Neuronal stem cell (in vitro differentiated cells): ENCODE measurements around the gene IRX2.

Experiments used
- DNase-seq: peaks from one replicate; pipeline ENCODE4 v3.0.0-alpha.2; 2013; ENCODE audit warnings: low spot score
- H2AFZ ChIP-seq: one replicate; pipeline ENCODE4 v1.6.1; 2013; ENCODE audit warnings: mild to moderate bottlenecking, low read length, inconsistent platforms
- H2AK5ac ChIP-seq: 2 replicates; pipeline ENCODE4 v1.6.1; 2013; ENCODE audit warnings: low read depth, mild to moderate bottlenecking, inconsistent platforms, low read length, moderate library complexity, mixed read lengths
- H2BK120ac ChIP-seq: 2 replicates; pipeline ENCODE4 v1.6.1; 2013; ENCODE audit warnings: low read depth, mild to moderate bottlenecking, inconsistent platforms, low read length, moderate library complexity, mixed read lengths
- H2BK12ac ChIP-seq: one replicate; pipeline ENCODE4 v1.6.1; 2013; ENCODE audit warnings: low read length, inconsistent platforms
- H2BK15ac ChIP-seq: 2 replicates; pipeline ENCODE4 v1.6.1; 2013; ENCODE audit warnings: mild to moderate bottlenecking, low read length, inconsistent platforms, mixed read lengths
- H2BK5ac ChIP-seq: one replicate; pipeline ENCODE4 v1.6.1; 2013; ENCODE audit warnings: inconsistent platforms, mild to moderate bottlenecking, low read length, moderate library complexity
- H3K14ac ChIP-seq: one replicate; pipeline ENCODE4 v1.6.1; 2013; ENCODE audit warnings: low read length, inconsistent platforms
- H3K18ac ChIP-seq: 2 replicates; pipeline ENCODE4 v1.6.1; 2013; ENCODE audit warnings: low read length, inconsistent platforms
- H3K23ac ChIP-seq: 2 replicates; pipeline ENCODE4 v1.6.1; 2013; ENCODE audit warnings: low read depth, mild to moderate bottlenecking, mixed read lengths, low read length, inconsistent platforms; ENCODE audit not compliant: poor library complexity
- H3K27ac ChIP-seq: replicated peaks from 3 replicates; pipeline ENCODE4 v1.5.1; 2013; ENCODE audit warnings: low read length, inconsistent platforms
- H3K27me3 ChIP-seq, 3 experiments: 2 replicates each; pipeline ENCODE4 v1.6.1; 2013; ENCODE audit warnings: low read length in 3 of 3, mild to moderate bottlenecking in 2 of 3, inconsistent platforms in 1 of 3, low read depth in 1 of 3, mixed read lengths in 1 of 3, moderate library complexity in 1 of 3; ENCODE audit not compliant: control insufficient read depth in 3 of 3, insufficient read depth in 3 of 3
- H3K36me3 ChIP-seq, 2 donors: replicated peaks in 1 of 2; 2 replicates each; pipeline ENCODE4 v1.6.1; 2013; ENCODE audit warnings: low read length in 2 of 2; ENCODE audit not compliant: control insufficient read depth in 2 of 2, insufficient read depth in 2 of 2
- H3K4ac ChIP-seq: 2 replicates; pipeline ENCODE4 v1.6.1; 2013; ENCODE audit warnings: inconsistent platforms, mild to moderate bottlenecking, low read length, moderate library complexity
- H3K4me1 ChIP-seq, 2 donors: 1 replicate in 1 of 2; 2 replicates in 1 of 2; pipeline ENCODE4 v1.6.1; 2013; ENCODE audit warnings: low read length in 2 of 2, low read depth in 1 of 2; ENCODE audit not compliant: control insufficient read depth in 2 of 2, insufficient read depth in 1 of 2
- H3K4me2 ChIP-seq: one replicate; pipeline ENCODE4 v1.6.1; 2013; ENCODE audit warnings: mild to moderate bottlenecking, low read length, inconsistent platforms; ENCODE audit not compliant: insufficient read depth, poor library complexity, severe bottlenecking
- H3K4me3 ChIP-seq, 2 donors: 2 replicates each; pipeline ENCODE4 v1.5.1; 2013; ENCODE audit warnings: low read length in 2 of 2, mild to moderate bottlenecking in 2 of 2, inconsistent platforms in 1 of 2, moderate library complexity in 1 of 2
- H3K79me1 ChIP-seq: one replicate; pipeline ENCODE4 v1.6.1; 2013; ENCODE audit warnings: low read depth, mild to moderate bottlenecking, inconsistent platforms, low read length, moderate library complexity
- H3K9ac ChIP-seq: one replicate; pipeline ENCODE4 v1.6.1; 2013; ENCODE audit warnings: mild to moderate bottlenecking, low read depth, low read length, inconsistent platforms; ENCODE audit not compliant: poor library complexity
- H3K9me3 ChIP-seq, 2 donors: replicated peaks in 1 of 2; 2 replicates each; pipeline versions ENCODE3 to v1.6.1; 2013; ENCODE audit warnings: low read length in 2 of 2, mild to moderate bottlenecking in 2 of 2, inconsistent platforms in 1 of 2, low read depth in 1 of 2, mixed read lengths in 1 of 2, moderate library complexity in 1 of 2; ENCODE audit not compliant: control insufficient read depth in 2 of 2, insufficient read depth in 1 of 2
- H4K8ac ChIP-seq: one replicate; pipeline ENCODE4 v1.6.1; 2013; ENCODE audit warnings: low read depth, mild to moderate bottlenecking, inconsistent platforms, low read length, moderate library complexity
- H4K91ac ChIP-seq: one replicate; pipeline ENCODE4 v1.6.1; 2013; ENCODE audit warnings: low read length, low read depth, mild to moderate bottlenecking, inconsistent platforms; ENCODE audit not compliant: poor library complexity
- WGBS, 2 donors: extraction: QIAGEN DNeasy Blood & Tissue Kit; methylation state at CpG; one replicate each; pipeline ENCODE4 v1.1.7; 2013; ENCODE audit warnings: missing lambda C conversion rate in 2 of 2, mixed read lengths in 1 of 2; ENCODE audit not compliant: insufficient read length in 2 of 2, insufficient replicate concordance in 1 of 2; ENCODE audit errors: extremely low coverage in 2 of 2; 5-methylcytosine and 5-hydroxymethylcytosine counted together

The IRX2 gene

GRCh38 chr5:2763533-2763794 is 12.0 kb upstream of the IRX2 start:
- Histone ChIP-seq H3K79me1 (no peaks in the 10 kb centered on the region), H2AK5ac (no peak overlapping the region), H3K36me3 (no peaks in the 10 kb centered on the region), H2AFZ (peak overlapping the region; percentile 42), H3K4me1 (peaks cover 3 to 4% of the 10 kb centered on the region in 2 donors), H2BK12ac (peak overlapping the region; percentile 73), H4K8ac (no peak overlapping the region), H2BK5ac (peak overlapping the region; percentile 75), H3K4me2 (no peak overlapping the region), H3K27me3 (no peaks in the 10 kb centered on the region), H2BK15ac (peak overlapping the region; percentile 58), H4K91ac (no peak overlapping the region), H2BK120ac (no peak overlapping the region), H3K27ac (no peak overlapping the region), H3K4me3 (no peak overlapping the region), H3K9ac (no peak overlapping the region), H3K18ac (no peak overlapping the region), H3K4ac (no peak overlapping the region), H3K9me3 (peaks cover 3 to 22% of the 10 kb centered on the region in 2 donors), H3K14ac (no peak overlapping the region), H3K23ac (peak overlapping the region; percentile 73)
- no peak for DNase-seq
- no CpG with 5 or more reads among the region's 4 CpGs for WGBS, 2 donors

- peak overlapping the region; percentile 73 for H2BK12ac ChIP-seq
- peak overlapping the region; percentile 80 for H3K18ac ChIP-seq
- H4K8ac ChIP-seq = no peak overlapping the region
- no peak overlapping the region for H3K9ac ChIP-seq
- H3K4me1 ChIP-seq = peaks cover 5 to 6% of the 10 kb centered on the region in 2 donors
- no peaks in the 10 kb centered on the region for H3K79me1 ChIP-seq
- H2AK5ac ChIP-seq = peak overlapping the region; percentile 35
- H3K23ac ChIP-seq = peak overlapping the region; percentile 73
- H2BK15ac ChIP-seq = peak overlapping the region; percentile 58
- H3K9me3 ChIP-seq = peaks cover 3 to 22% of the 10 kb centered on the region in 2 donors
- peak overlapping the region; percentile 75 for H2BK5ac ChIP-seq
- no peak overlapping the region for H3K4me2 ChIP-seq
- no peaks in the 10 kb centered on the region for H3K36me3 ChIP-seq
- no peak overlapping the region for H3K27ac ChIP-seq
- no CpG with 5 or more reads among the region's 12 CpGs for WGBS, 2 donors
- no peak overlapping the region for H2BK120ac ChIP-seq
- no peak overlapping the region for H3K4ac ChIP-seq
- DNase-seq = no peak
- H3K27me3 ChIP-seq = peaks cover 0 to 2% (median 0%) of the 10 kb centered on the region in 3 experiments
- H4K91ac ChIP-seq = no peak overlapping the region
- peak overlapping the region; percentile 42 for H2AFZ ChIP-seq
- peak overlapping the region; percentile 56 for H3K14ac ChIP-seq
- H3K4me3 ChIP-seq = no peak overlapping the region
Measured at GRCh38 chr5:2762744-2763532, 11.5 kb upstream of the IRX2 start.

- H3K27ac ChIP-seq = no peak overlapping the region
- no peak overlapping the region for H2BK5ac ChIP-seq
- H3K27me3 ChIP-seq = peaks cover 0 to 11% (median 0%) of the 10 kb centered on the region in 3 experiments
- no peak overlapping the region for H4K91ac ChIP-seq
- peaks cover 3 to 29% of the 10 kb centered on the region in 2 donors for H3K9me3 ChIP-seq
- no peak overlapping the region for H3K23ac ChIP-seq
- no peak overlapping the region for H3K4me3 ChIP-seq
- H3K9ac ChIP-seq = no peak overlapping the region
- H4K8ac ChIP-seq = no peak overlapping the region
- H3K14ac ChIP-seq = no peak overlapping the region
- no peak overlapping the region for H3K4me2 ChIP-seq
- H2BK120ac ChIP-seq = no peak overlapping the region
- H3K4me1 ChIP-seq = peaks cover 10 to 12% of the 10 kb centered on the region in 2 donors
- H3K79me1 ChIP-seq = no peaks in the 10 kb centered on the region
- no peak overlapping the region for H2BK15ac ChIP-seq
- no peaks in the 10 kb centered on the region for H3K36me3 ChIP-seq
- H2AFZ ChIP-seq = peak overlapping the region; percentile 70
- H2BK12ac ChIP-seq = no peak overlapping the region
- H2AK5ac ChIP-seq = no peak overlapping the region
- H3K4ac ChIP-seq = no peak overlapping the region
- no peak overlapping the region for H3K18ac ChIP-seq
- no peak for DNase-seq
- 100% methylated on average over 1 of the region's 4 CpGs for WGBS, 2 donors
Measured at GRCh38 chr5:2761921-2762488, 10.5 kb upstream of the IRX2 start.

- Histone ChIP-seq H3K23ac (no peak overlapping the region), H3K4me3 (no peak overlapping the region), H3K9me3 (peaks cover 3 to 43% of the 10 kb centered on the region in 2 donors), H3K18ac (no peak overlapping the region), H2AK5ac (no peak overlapping the region), H3K14ac (no peak overlapping the region), H3K79me1 (no peaks in the 10 kb centered on the region), H3K4me2 (no peak overlapping the region), H4K8ac (no peak overlapping the region), H2BK5ac (no peak overlapping the region), H3K4me1 (peaks cover 10 to 18% of the 10 kb centered on the region in 2 donors), H2BK120ac (no peak overlapping the region), H4K91ac (no peak overlapping the region), H2BK15ac (peak overlapping the region; percentile 70), H2AFZ (no peak overlapping the region), H3K9ac (no peak overlapping the region), H2BK12ac (no peak overlapping the region), H3K27me3 (peaks cover 0 to 26% (median 0%) of the 10 kb centered on the region in 3 experiments), H3K36me3 (peaks cover 0 to 9% of the 10 kb centered on the region in 2 donors), H3K27ac (no peak overlapping the region), H3K4ac (no peak overlapping the region)
- WGBS, 2 donors = no CpG with 5 or more reads among the region's 11 CpGs
- no peak for DNase-seq
Measured at GRCh38 chr5:2759696-2760461, 8.4 kb upstream of the IRX2 start.
